Liver (tissue), 9 donors: ENCODE measurements around the gene GLRA3. TPM values are rescaled to one million over a fixed set of nuclear protein-coding genes. Genes with fewer than 3 reads are reported as not detected.

Experiments used
- DNase-seq: peaks from one replicate; pipeline ENCODE4 v3.0.0-alpha.2; 2017; ENCODE audit warnings: low spot score
- H3K27ac ChIP-seq, 2 donors: one replicate each; pipeline ENCODE4 v1.7.0; 2013; ENCODE audit warnings: inconsistent platforms in 2 of 2, low read length in 2 of 2, control low read depth in 1 of 2, low read depth in 1 of 2, mild to moderate bottlenecking in 1 of 2
- H3K27me3 ChIP-seq, 4 donors: one replicate each; pipeline versions ENCODE4 v1.6.1 to v1.7.0; 2013; ENCODE audit warnings: low read length in 3 of 4, inconsistent platforms in 1 of 4, mild to moderate bottlenecking in 1 of 4, moderate library complexity in 1 of 4; ENCODE audit not compliant: control insufficient read depth in 4 of 4, insufficient read depth in 4 of 4
- H3K36me3 ChIP-seq, 4 donors: one replicate each; pipeline versions ENCODE4 v1.6.1 to v1.7.0; 2013; ENCODE audit warnings: low read length in 3 of 4, mild to moderate bottlenecking in 3 of 4, low read depth in 1 of 4, moderate library complexity in 1 of 4; ENCODE audit not compliant: control insufficient read depth in 4 of 4, insufficient read depth in 3 of 4
- H3K4me1 ChIP-seq, 4 donors: one replicate each; pipeline versions ENCODE4 v1.6.1 to v1.7.0; 2013; ENCODE audit warnings: low read length in 3 of 4, mild to moderate bottlenecking in 3 of 4, moderate library complexity in 1 of 4; ENCODE audit not compliant: control insufficient read depth in 4 of 4, insufficient read depth in 4 of 4
- H3K4me3 ChIP-seq, 3 donors: one replicate each; pipeline versions ENCODE4 v1.6.1 to v1.7.0; 2013; ENCODE audit warnings: low read length in 3 of 3, control low read depth in 1 of 3, low read depth in 1 of 3, mild to moderate bottlenecking in 1 of 3
- H3K9ac ChIP-seq, 2 donors: one replicate each; pipeline ENCODE4 v1.7.0; 2013; ENCODE audit warnings: low read length in 2 of 2, mild to moderate bottlenecking in 2 of 2, moderate library complexity in 2 of 2, control low read depth in 1 of 2, low read depth in 1 of 2
- H3K9me3 ChIP-seq, 4 donors: one replicate each; pipeline versions ENCODE4 v1.6.1 to v1.7.0; 2013; ENCODE audit warnings: low read length in 3 of 4; ENCODE audit not compliant: control insufficient read depth in 4 of 4
- EGR1 ChIP-seq, 2 donors: IDR thresholded peaks; 2 replicates each; pipeline ENCODE4 v1.6.1; 2016 to 2018; ENCODE audit warnings: antibody characterized with exemption in 2 of 2, low read depth in 2 of 2
- FOXA1 ChIP-seq: IDR thresholded peaks from 2 replicates; pipeline ENCODE4 v1.6.1; 2016; ENCODE audit warnings: antibody characterized with exemption
- FOXA2 ChIP-seq: IDR thresholded peaks from 2 replicates; pipeline ENCODE4 v1.6.1; 2016; ENCODE audit warnings: antibody characterized with exemption
- GABPA ChIP-seq, 2 donors: IDR thresholded peaks in 1 of 2; conservative IDR thresholded peaks in 1 of 2; 2 replicates each; pipeline ENCODE4 v1.6.1; 2016; ENCODE audit warnings: antibody characterized with exemption in 2 of 2, mild to moderate bottlenecking in 1 of 2, moderate library complexity in 1 of 2
- HNF4A ChIP-seq, 2 donors: conservative IDR thresholded peaks; 2 replicates each; pipeline ENCODE4 v1.6.1; 2016; ENCODE audit warnings: antibody characterized with exemption in 2 of 2, mild to moderate bottlenecking in 2 of 2
- HNF4G ChIP-seq: IDR thresholded peaks from 2 replicates; pipeline ENCODE4 v1.6.1; 2016; ENCODE audit warnings: antibody characterized with exemption
- JUND ChIP-seq, 2 donors: IDR thresholded peaks; 2 replicates each; pipeline ENCODE4 v1.6.1; 2016; ENCODE audit warnings: antibody characterized with exemption in 2 of 2
- MAX ChIP-seq: IDR thresholded peaks from 2 replicates; pipeline ENCODE4 v1.6.1; 2016; ENCODE audit warnings: antibody characterized with exemption
- NR2F2 ChIP-seq: IDR thresholded peaks from 2 replicates; pipeline ENCODE4 v1.6.1; 2016; ENCODE audit warnings: antibody characterized with exemption
- RAD21 ChIP-seq, 2 donors: IDR thresholded peaks; 2 replicates each; pipeline ENCODE4 v1.6.1; 2016; ENCODE audit warnings: antibody characterized with exemption in 2 of 2, mild to moderate bottlenecking in 2 of 2
- RXRA ChIP-seq, 2 donors: IDR thresholded peaks; 2 replicates each; pipeline ENCODE4 v1.6.1; 2017 to 2018; ENCODE audit warnings: antibody characterized with exemption in 2 of 2, mild to moderate bottlenecking in 1 of 2
- SP1 ChIP-seq: IDR thresholded peaks from 2 replicates; pipeline ENCODE4 v1.6.1; 2018; ENCODE audit warnings: antibody characterized with exemption, mild to moderate bottlenecking
- TAF1 ChIP-seq: conservative IDR thresholded peaks from 2 replicates; pipeline ENCODE4 v1.6.1; 2016; ENCODE audit warnings: antibody characterized with exemption, mild to moderate bottlenecking
- YY1 ChIP-seq: IDR thresholded peaks from 2 replicates; pipeline ENCODE4 v1.6.1; 2016; ENCODE audit warnings: antibody characterized with exemption, mild to moderate bottlenecking
- ZBTB33 ChIP-seq: IDR thresholded peaks from 2 replicates; pipeline ENCODE4 v1.6.1; 2016; ENCODE audit warnings: antibody characterized with exemption
- WGBS: extraction: QIAGEN DNeasy Blood & Tissue Kit; methylation state at CpG from one replicate; pipeline ENCODE4 v1.1.7; 2013; 5-methylcytosine and 5-hydroxymethylcytosine counted together
- polyA plus RNA-seq, 2 donors: library from polyadenylated mRNA; stranded (reverse) in 1 of 2; unstranded in 1 of 2; fragments of 200-250 nt in 1 of 2; fragments of >200 nt in 1 of 2; fragmentation: Nextera tagmentation in 1 of 2; extraction: Ambion mirVana in 1 of 2; gene quantifications; one replicate each; pipeline versions ENCODE4 v1.2.1 to v1.2.3, GENCODE V29; 2013 to 2015
- total RNA-seq, 2 donors: library from RNA; depleted of rRNA; stranded (reverse); fragments of >200 nt; gene quantifications; one replicate each; pipeline ENCODE4 v1.2.3, GENCODE V29; 2014
- TF ChIP-seq, protein P1 (sequence below): IDR thresholded peaks from 2 replicates; pipeline ENCODE4 v1.6.1; 2016; ENCODE audit warnings: antibody characterized with exemption
- TF ChIP-seq, protein P2 (sequence below): IDR thresholded peaks from 2 replicates; pipeline ENCODE4 v1.6.1; 2016; ENCODE audit warnings: antibody characterized with exemption, mild to moderate bottlenecking
- TF ChIP-seq, protein P3 (sequence below): fragments of 150-350 bp; IDR thresholded peaks from 2 replicates; pipeline ENCODE4 v1.5.1; 2017; ENCODE audit warnings: improper control_type of control experiment, low read depth, low read length; ENCODE audit not compliant: missing input control
- donor health status: healthy.
- donor health status: healthy.
- donor health status: healthy.
- donor health status: healthy.
- donor health status: healthy.

GLRA3 gene
- total and polyA plus RNA-seq, 4 donors, result not detected

GRCh38 chr4:174757736-174758135, 71.3 kb downstream of the GLRA3 start:
- Histone ChIP-seq H3K9me3 (no peaks in the 10 kb centered on the region), H3K27me3 (no peaks in the 10 kb centered on the region), H3K36me3 (no peaks in the 10 kb centered on the region), H3K4me1 (peaks cover 0 to 1% (median 0%) of the 10 kb centered on the region in 4 donors), H3K9ac (no peak overlapping the region), H3K4me3 (no peak overlapping the region), H3K27ac (no peak overlapping the region)
- DNase-seq, result no peak
- TF ChIP-seq FOXA2 (no peak), GABPA (IDR thresholded peaks at IDR 0.05 in 1 of 2, conservative IDR thresholded peaks at IDR 0.05 in 1 of 2) (no peak), HNF4G (no peak), EGR1 (IDR thresholded peaks at IDR 0.05; ENCODE audit: low read depth in 2 of 2) (no peak), FOXA1 (no peak), SP1 (no peak), HNF4A (conservative IDR thresholded peaks at IDR 0.05) (no peak), TAF1 (no peak)
- TF ChIP-seq, protein P1, sequence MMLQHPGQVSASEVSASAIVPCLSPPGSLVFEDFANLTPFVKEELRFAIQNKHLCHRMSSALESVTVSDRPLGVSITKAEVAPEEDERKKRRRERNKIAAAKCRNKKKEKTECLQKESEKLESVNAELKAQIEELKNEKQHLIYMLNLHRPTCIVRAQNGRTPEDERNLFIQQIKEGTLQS, result no peak
- TF ChIP-seq, protein P2, sequence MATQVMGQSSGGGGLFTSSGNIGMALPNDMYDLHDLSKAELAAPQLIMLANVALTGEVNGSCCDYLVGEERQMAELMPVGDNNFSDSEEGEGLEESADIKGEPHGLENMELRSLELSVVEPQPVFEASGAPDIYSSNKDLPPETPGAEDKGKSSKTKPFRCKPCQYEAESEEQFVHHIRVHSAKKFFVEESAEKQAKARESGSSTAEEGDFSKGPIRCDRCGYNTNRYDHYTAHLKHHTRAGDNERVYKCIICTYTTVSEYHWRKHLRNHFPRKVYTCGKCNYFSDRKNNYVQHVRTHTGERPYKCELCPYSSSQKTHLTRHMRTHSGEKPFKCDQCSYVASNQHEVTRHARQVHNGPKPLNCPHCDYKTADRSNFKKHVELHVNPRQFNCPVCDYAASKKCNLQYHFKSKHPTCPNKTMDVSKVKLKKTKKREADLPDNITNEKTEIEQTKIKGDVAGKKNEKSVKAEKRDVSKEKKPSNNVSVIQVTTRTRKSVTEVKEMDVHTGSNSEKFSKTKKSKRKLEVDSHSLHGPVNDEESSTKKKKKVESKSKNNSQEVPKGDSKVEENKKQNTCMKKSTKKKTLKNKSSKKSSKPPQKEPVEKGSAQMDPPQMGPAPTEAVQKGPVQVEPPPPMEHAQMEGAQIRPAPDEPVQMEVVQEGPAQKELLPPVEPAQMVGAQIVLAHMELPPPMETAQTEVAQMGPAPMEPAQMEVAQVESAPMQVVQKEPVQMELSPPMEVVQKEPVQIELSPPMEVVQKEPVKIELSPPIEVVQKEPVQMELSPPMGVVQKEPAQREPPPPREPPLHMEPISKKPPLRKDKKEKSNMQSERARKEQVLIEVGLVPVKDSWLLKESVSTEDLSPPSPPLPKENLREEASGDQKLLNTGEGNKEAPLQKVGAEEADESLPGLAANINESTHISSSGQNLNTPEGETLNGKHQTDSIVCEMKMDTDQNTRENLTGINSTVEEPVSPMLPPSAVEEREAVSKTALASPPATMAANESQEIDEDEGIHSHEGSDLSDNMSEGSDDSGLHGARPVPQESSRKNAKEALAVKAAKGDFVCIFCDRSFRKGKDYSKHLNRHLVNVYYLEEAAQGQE, result no peak
- 41% methylated on average over 4 of the region's 4 CpGs for WGBS

- 79% methylated on average over 4 of the region's 4 CpGs for WGBS
- Histone ChIP-seq H3K4me1 (peaks cover 0 to 1% (median 0%) of the 10 kb centered on the region in 4 donors), H3K36me3 (no peaks in the 10 kb centered on the region), H3K27me3 (peaks cover 0 to 4% (median under 1%) of the 10 kb centered on the region in 4 donors), H3K9ac (no peak overlapping the region), H3K4me3 (no peak overlapping the region), H3K9me3 (no peaks in the 10 kb centered on the region), H3K27ac (no peak overlapping the region)
- TF ChIP-seq FOXA2, result no peak
- TF ChIP-seq TAF1, result no peak
- TF ChIP-seq ZBTB33, result no peak
- no peak for TF ChIP-seq EGR1 (IDR thresholded peaks at IDR 0.05; ENCODE audit: low read depth in 2 of 2)
- TF ChIP-seq, protein P1, result no peak
- TF ChIP-seq, protein P2, result no peak
- no peak for TF ChIP-seq HNF4G
- TF ChIP-seq YY1, result no peak
- TF ChIP-seq RXRA (IDR thresholded peaks at IDR 0.05), result no peak
- no peak for TF ChIP-seq NR2F2
- no peak for TF ChIP-seq HNF4A (conservative IDR thresholded peaks at IDR 0.05)
- no peak for TF ChIP-seq GABPA (IDR thresholded peaks at IDR 0.05 in 1 of 2, conservative IDR thresholded peaks at IDR 0.05 in 1 of 2)
- TF ChIP-seq MAX, result no peak
- TF ChIP-seq JUND (IDR thresholded peaks at IDR 0.05), result no peak
- TF ChIP-seq RAD21 (IDR thresholded peaks at IDR 0.05), result no peak
- TF ChIP-seq, protein P3, sequence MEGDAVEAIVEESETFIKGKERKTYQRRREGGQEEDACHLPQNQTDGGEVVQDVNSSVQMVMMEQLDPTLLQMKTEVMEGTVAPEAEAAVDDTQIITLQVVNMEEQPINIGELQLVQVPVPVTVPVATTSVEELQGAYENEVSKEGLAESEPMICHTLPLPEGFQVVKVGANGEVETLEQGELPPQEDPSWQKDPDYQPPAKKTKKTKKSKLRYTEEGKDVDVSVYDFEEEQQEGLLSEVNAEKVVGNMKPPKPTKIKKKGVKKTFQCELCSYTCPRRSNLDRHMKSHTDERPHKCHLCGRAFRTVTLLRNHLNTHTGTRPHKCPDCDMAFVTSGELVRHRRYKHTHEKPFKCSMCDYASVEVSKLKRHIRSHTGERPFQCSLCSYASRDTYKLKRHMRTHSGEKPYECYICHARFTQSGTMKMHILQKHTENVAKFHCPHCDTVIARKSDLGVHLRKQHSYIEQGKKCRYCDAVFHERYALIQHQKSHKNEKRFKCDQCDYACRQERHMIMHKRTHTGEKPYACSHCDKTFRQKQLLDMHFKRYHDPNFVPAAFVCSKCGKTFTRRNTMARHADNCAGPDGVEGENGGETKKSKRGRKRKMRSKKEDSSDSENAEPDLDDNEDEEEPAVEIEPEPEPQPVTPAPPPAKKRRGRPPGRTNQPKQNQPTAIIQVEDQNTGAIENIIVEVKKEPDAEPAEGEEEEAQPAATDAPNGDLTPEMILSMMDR, result no peak
- TF ChIP-seq FOXA1, result no peak
- no peak for TF ChIP-seq SP1
- DNase-seq, result no peak
Measured at GRCh38 chr4:174753021-174753420, 76.0 kb downstream of the GLRA3 start.
